Retinal pigment epithelial cell (primary cell): Measurements from ENCODE around the gene NNAT.
"Not testable (repeated sequence)": the region's sequence is repeated elsewhere in the genome, so short reads cannot be mapped to it uniquely, and the experiment has no call there.

ENCODE experiments used
- DNase-seq: peaks from one replicate; pipeline ENCODE4 v3.0.0-alpha.2; 2010; ENCODE audit warnings: low read depth
- H3K4me3 ChIP-seq: 2 replicates; pipeline ENCODE4 v1.5.1; 2011; ENCODE audit warnings: mild to moderate bottlenecking, low read length, control low read depth, moderate library complexity
- CTCF ChIP-seq: conservative IDR thresholded peaks from 2 replicates; pipeline ENCODE4 v1.5.1; 2011; ENCODE audit warnings: low read depth, low read length, control low read depth, inconsistent platforms

NNAT gene

GRCh38 chr20:37479266-37479665, 41.8 kb upstream of the NNAT start:
- DNase-seq, result no peak
- H3K4me3 ChIP-seq, result no peak overlapping the region
- TF ChIP-seq CTCF, result no peak

GRCh38 chr20:37479925-37480691, 40.9 kb upstream of the NNAT start:
- H3K4me3 ChIP-seq, result no peak overlapping the region
- no peak for TF ChIP-seq CTCF
- no peak for DNase-seq

GRCh38 chr20:37480919-37481318, 40.1 kb upstream of the NNAT start:
- no peak for DNase-seq
- no peak overlapping the region for H3K4me3 ChIP-seq
- no peak for TF ChIP-seq CTCF

DNA sequence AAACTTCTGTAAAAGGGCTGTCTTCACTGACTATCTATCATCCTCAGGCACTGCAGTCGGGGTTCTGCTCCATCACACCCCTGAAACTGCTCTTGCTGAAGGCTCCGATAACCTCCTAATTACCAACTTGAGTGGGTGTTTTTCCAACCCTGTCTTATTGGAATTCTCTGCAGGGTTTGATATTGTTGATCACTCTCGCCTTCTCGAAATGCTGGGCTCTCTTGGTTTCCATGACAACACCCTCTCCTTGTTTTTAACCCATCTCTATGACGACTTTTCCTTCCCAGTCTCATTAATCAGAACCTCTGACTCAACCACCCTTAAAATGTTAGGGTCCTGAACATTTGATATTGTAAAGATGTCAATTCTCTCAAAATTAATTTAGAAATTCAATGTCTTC, 39.4 kb upstream of the NNAT start:
- no peak for DNase-seq
- TF ChIP-seq CTCF, result no peak
- H3K4me3 ChIP-seq, result no peak overlapping the region

DNA sequence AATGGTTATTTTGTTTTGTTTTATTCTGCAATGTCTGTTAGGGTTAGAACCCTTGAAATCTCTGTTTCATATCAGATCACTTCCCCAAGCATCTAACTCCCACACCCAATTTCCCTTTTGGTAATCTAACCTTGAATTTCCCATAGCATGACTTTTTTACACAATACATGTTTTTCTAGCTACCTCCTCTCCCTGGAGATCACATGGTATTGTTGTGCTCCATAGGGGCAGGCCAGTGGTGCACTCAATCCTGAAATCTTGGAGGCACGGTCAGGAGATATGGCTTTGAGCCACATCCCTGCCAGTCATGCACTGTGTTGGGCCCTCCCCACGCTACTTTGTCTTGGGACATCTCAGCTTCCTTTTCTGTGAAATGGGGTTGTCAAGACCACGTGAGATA, 36.7 kb upstream of the NNAT start:
- no peak overlapping the region for H3K4me3 ChIP-seq
- no peak for TF ChIP-seq CTCF
- DNase-seq, result no peak

- not testable (repeated sequence) for H3K4me3 ChIP-seq, DNase-seq
Observed at GRCh38 chr20:37486209-37486608, 34.8 kb upstream of the NNAT start.

GRCh38 chr20:37490663-37491350, 30.2 kb upstream of the NNAT start:
- TF ChIP-seq CTCF, result no peak
- no peak overlapping the region for H3K4me3 ChIP-seq
- DNase-seq, result no peak
